Measurements from ENCODE around the gene UIMC1. TPM values are rescaled to one million over a fixed set of nuclear protein-coding genes. Genes with fewer than 3 reads are reported as not detected.

UIMC1 gene
- total RNA-seq, 1 experiment from 2014 or later, result 53.0 TPM

GRCh38 chr5:176881816-176882566 lies 124.6 kb downstream of the UIMC1 start:
- no peak overlapping the region for H3K4me2 ChIP-seq (ENCODE audit: insufficient read depth, insufficient read length, low read length)
- no peak overlapping the region for H2BK120ac ChIP-seq (ENCODE audit: low read depth, low read length, poor library complexity, severe bottlenecking)
- no peak for DNase-seq
- H3K27me3 ChIP-seq (ENCODE audit: insufficient read depth, low read length), result no peaks in the 10 kb centered on the region
- no peak overlapping the region for H4K8ac ChIP-seq (replicated peaks; ENCODE audit: insufficient read length, low read depth, low read length)
- H2BK12ac ChIP-seq (ENCODE audit: insufficient read length, low read depth, low read length), result no peak overlapping the region
- H3K9me3 ChIP-seq (ENCODE audit: control insufficient read depth, low read depth, low read length), result no peaks in the 10 kb centered on the region
- H2BK15ac ChIP-seq (ENCODE audit: low read depth, low read length), result no peak overlapping the region
- no peaks in the 10 kb centered on the region for H3K23me2 ChIP-seq (ENCODE audit: insufficient read length, low read depth, low read length, poor library complexity, severe bottlenecking)
- H3K79me2 ChIP-seq (ENCODE audit: insufficient read depth, low read length), result no peaks in the 10 kb centered on the region
- H2BK5ac ChIP-seq (ENCODE audit: insufficient read length, low read length), result no peak overlapping the region
- H2BK20ac ChIP-seq (ENCODE audit: low read depth, low read length, poor library complexity, severe bottlenecking), result no peak overlapping the region
- peaks cover 10 to 19% of the 10 kb centered on the region in 2 experiments for H3K4me1 Mint-ChIP-seq
- H3K27ac ChIP-seq (ENCODE audit: insufficient read length, low read depth, low read length), result no peak overlapping the region
- H3K36me3 Mint-ChIP-seq (ENCODE audit: insufficient read depth in 1 of 3, low read depth in 3 of 3), result no peaks in the 10 kb centered on the region; a peak in 1 of 7 replicates
- H3K14ac ChIP-seq (ENCODE audit: insufficient read depth, low read length), result no peak overlapping the region
- H3K9me3 Mint-ChIP-seq, result no peaks in the 10 kb centered on the region
- H3K4me1 ChIP-seq (ENCODE audit: insufficient read depth, low read length), result no peaks in the 10 kb centered on the region
- H2AFZ ChIP-seq (ENCODE audit: low read length), result no peak overlapping the region
- H3K23ac ChIP-seq (ENCODE audit: insufficient read length, low read depth, low read length), result no peak overlapping the region
- H2AK5ac ChIP-seq (ENCODE audit: insufficient read length, low read length), result no peak overlapping the region
- H3K27me3 Mint-ChIP-seq (ENCODE audit: low read depth), result no peaks in the 10 kb centered on the region; the same call in 1 of the 2 replicates
- no peak overlapping the region for H3K9ac ChIP-seq (ENCODE audit: extremely low read depth, insufficient read length, low read length)
- no peak overlapping the region for H3K4me3 Mint-ChIP-seq
- WGBS (ENCODE audit: extremely low coverage, insufficient read length, low lambda C conversion rate), result no CpG with 5 or more reads among the region's 25 CpGs
- H4K5ac ChIP-seq (ENCODE audit: insufficient read length, low read depth, low read length), result no peak overlapping the region
- H4K91ac ChIP-seq (ENCODE audit: insufficient read length, low read depth, low read length), result no peak overlapping the region
- H3K27ac Mint-ChIP-seq, result peak overlapping the region in 1 of 3 experiments; percentile 76; a peak in 3 of 7 replicates
- no peaks in the 10 kb centered on the region for H4K20me1 ChIP-seq (ENCODE audit: control insufficient read depth, insufficient read depth, insufficient read length)
- H3K56ac ChIP-seq (ENCODE audit: insufficient read length, low read depth, low read length), result no peak overlapping the region
- TF ChIP-seq CTCF (conservative IDR thresholded peaks at IDR 0.05), result no peak
- no peak overlapping the region for H3T11ph ChIP-seq (ENCODE audit: low read length)
- no peak overlapping the region for H3K4ac ChIP-seq (ENCODE audit: low read depth, low read length)
- no peaks in the 10 kb centered on the region for H3K79me1 ChIP-seq (ENCODE audit: insufficient read depth, low read depth, low read length, poor library complexity, severe bottlenecking)
- no peak overlapping the region for H3K18ac ChIP-seq (ENCODE audit: insufficient read length, low read depth, low read length)

All from H9 (cell line).